Upper lobe of left lung (tissue), 4 donors: Measurements from ENCODE around the gene AGBL1.

ENCODE experiments used
- EP300 ChIP-seq, 4 donors: sonication (generic); formaldehyde crosslinking; IDR thresholded peaks; one replicate each; pipeline ENCODE4 v1.5.1; 2017; ENCODE audit warnings: antibody characterized with exemption in 4 of 4, control low read depth in 2 of 4
- POLR2A ChIP-seq, 4 donors: fragments of 450-650 bp; IDR thresholded peaks; one replicate each; pipeline ENCODE4 v1.5.1; 2016 to 2017; ENCODE audit warnings: antibody characterized with exemption in 4 of 4, mild to moderate bottlenecking in 2 of 4
- POLR2AphosphoS5 ChIP-seq, 2 donors: sonication (generic); formaldehyde crosslinking; IDR thresholded peaks; one replicate each; pipeline ENCODE4 v1.5.1; 2017; ENCODE audit warnings: antibody characterized with exemption in 2 of 2
- TF ChIP-seq, protein P1 (sequence below), 6 experiments: fragments of 450-650 bp in 4 of 6; fragments of 200-600 bp in 2 of 6; sonication (generic) in 2 of 6; IDR thresholded peaks; one replicate each; pipeline ENCODE4 v1.5.1; 2016 to 2019; ENCODE audit warnings: antibody characterized with exemption in 6 of 6

DNA sequence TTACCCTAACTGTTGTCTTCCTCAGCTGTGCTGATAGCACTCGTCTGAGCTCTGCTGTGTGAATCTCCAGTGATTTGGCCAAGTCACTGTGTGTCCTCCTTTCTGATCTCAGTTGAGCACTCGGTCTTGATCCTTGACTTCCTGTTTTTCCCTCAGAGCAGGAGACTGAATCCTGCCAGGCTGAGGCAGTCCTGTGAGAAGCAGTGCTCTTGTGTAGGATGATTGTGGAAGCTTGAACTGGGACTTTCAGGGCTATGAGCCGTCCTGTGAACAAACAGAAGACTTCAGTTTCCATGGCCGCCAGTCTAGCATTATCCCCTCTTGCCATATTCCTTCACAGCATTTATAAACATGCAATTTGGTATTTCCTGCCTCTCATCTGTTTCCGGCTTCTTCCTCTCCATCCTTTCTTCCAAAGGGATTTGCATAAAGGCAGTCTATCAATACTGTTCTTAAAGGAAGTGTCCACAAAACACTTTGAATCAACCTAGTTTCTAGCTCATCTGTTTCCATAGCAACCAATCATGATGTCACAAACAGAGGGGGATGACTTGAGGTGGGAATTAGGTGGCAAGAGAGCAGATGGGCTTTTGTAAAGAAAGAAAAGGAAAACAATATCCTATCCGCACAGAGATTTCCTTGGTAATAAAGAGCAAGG is 237.2 kb downstream of the AGBL1 start:
- TF ChIP-seq, protein P1, sequence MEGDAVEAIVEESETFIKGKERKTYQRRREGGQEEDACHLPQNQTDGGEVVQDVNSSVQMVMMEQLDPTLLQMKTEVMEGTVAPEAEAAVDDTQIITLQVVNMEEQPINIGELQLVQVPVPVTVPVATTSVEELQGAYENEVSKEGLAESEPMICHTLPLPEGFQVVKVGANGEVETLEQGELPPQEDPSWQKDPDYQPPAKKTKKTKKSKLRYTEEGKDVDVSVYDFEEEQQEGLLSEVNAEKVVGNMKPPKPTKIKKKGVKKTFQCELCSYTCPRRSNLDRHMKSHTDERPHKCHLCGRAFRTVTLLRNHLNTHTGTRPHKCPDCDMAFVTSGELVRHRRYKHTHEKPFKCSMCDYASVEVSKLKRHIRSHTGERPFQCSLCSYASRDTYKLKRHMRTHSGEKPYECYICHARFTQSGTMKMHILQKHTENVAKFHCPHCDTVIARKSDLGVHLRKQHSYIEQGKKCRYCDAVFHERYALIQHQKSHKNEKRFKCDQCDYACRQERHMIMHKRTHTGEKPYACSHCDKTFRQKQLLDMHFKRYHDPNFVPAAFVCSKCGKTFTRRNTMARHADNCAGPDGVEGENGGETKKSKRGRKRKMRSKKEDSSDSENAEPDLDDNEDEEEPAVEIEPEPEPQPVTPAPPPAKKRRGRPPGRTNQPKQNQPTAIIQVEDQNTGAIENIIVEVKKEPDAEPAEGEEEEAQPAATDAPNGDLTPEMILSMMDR (IDR thresholded peaks at IDR 0.05) = no peak
- no peak for TF ChIP-seq POLR2AphosphoS5 (IDR thresholded peaks at IDR 0.05)
- TF ChIP-seq EP300 (IDR thresholded peaks at IDR 0.05) = no peak
- TF ChIP-seq POLR2A (IDR thresholded peaks at IDR 0.05) = no peak
